Cardiac septum (tissue), 1 donor: ENCODE data around the gene ANKRD30A. TPM values are rescaled to one million over a fixed set of nuclear protein-coding genes. Genes with fewer than 3 reads are reported as not detected.

ENCODE experiments used
- DNase-seq: peaks from one replicate; pipeline ENCODE4 v3.0.0-alpha.2; 2020; ENCODE audit warnings: low spot score
- intact Hi-C: fragments of 100-400 bp; cut with DNase I; formaldehyde crosslinking; loops from one replicate; pipeline ENCODE4 v1.14.0; 2022
- total RNA-seq: library from RNA; stranded (reverse); fragmentation: NEBNext Ultra II Directional; extraction: Animal tissue kit (Norgen Biotek cat#: 25700); gene quantifications from one replicate; pipeline ENCODE4 v1.2.1, GENCODE V29; 2021
- donor health status: DM: no; HTN: no; CAD: no.

The ANKRD30A gene
- total RNA-seq, 1 donor from 2014 or later = not detected

- DNase-seq = no peak
- intact Hi-C loops = no loop called here
Measured at GRCh38 chr10:37403776-37404175, 278.4 kb downstream of the ANKRD30A start.
